Measurements from ENCODE around the gene DHX29. TPM values are rescaled to one million over a fixed set of nuclear protein-coding genes. Genes with fewer than 3 reads are reported as not detected.

The DHX29 gene
- total RNA-seq, 1 donor from 2014 or later = 21.1 TPM

- Mint-ChIP-seq H3K4me3 (ENCODE audit: unreplicated experiment) (no peak overlapping the region), H3K9me3 (ENCODE audit: unreplicated experiment) (no peaks in the 10 kb centered on the region), H3K4me1 (ENCODE audit: unreplicated experiment) (peaks cover 12% of the 10 kb centered on the region), H3K36me3 (ENCODE audit: low read depth, unreplicated experiment) (peaks cover 4% of the 10 kb centered on the region), H3K27me3 (ENCODE audit: unreplicated experiment) (peaks cover 21% of the 10 kb centered on the region), H3K27ac (ENCODE audit: unreplicated experiment) (no peak overlapping the region)
- no peak for DNase-seq (ENCODE audit: low spot score)
- no peak for TF ChIP-seq CTCF (IDR thresholded peaks at IDR 0.05; ENCODE audit: unreplicated experiment)
These were observed 70.7 kb downstream of the DHX29 start for GRCh38 chr5:55236800-55237199.

- no peak for TF ChIP-seq CTCF (IDR thresholded peaks at IDR 0.05; ENCODE audit: unreplicated experiment)
- H3K4me1 Mint-ChIP-seq (ENCODE audit: unreplicated experiment) = peaks cover 18% of the 10 kb centered on the region
- H3K9me3 Mint-ChIP-seq (ENCODE audit: unreplicated experiment) = no peaks in the 10 kb centered on the region
- peaks cover 4% of the 10 kb centered on the region for H3K36me3 Mint-ChIP-seq (ENCODE audit: low read depth, unreplicated experiment)
- peak overlapping the region; percentile 91 for H3K4me3 Mint-ChIP-seq (ENCODE audit: unreplicated experiment)
- H3K27me3 Mint-ChIP-seq (ENCODE audit: unreplicated experiment) = peaks cover 38% of the 10 kb centered on the region
- peak; percentile 30 for DNase-seq (ENCODE audit: low spot score)
- H3K27ac Mint-ChIP-seq (ENCODE audit: unreplicated experiment) = peak overlapping the region; percentile 77
These were observed 73.3 kb downstream of the DHX29 start for GRCh38 chr5:55234121-55234700.

- no peak for TF ChIP-seq CTCF (IDR thresholded peaks at IDR 0.05; ENCODE audit: unreplicated experiment)
- DNase-seq (ENCODE audit: low spot score) = peak; percentile 64
- H3K9me3 Mint-ChIP-seq (ENCODE audit: unreplicated experiment) = no peaks in the 10 kb centered on the region
- H3K27ac Mint-ChIP-seq (ENCODE audit: unreplicated experiment) = peak within 1 kb of the TSS; percentile 77
- H3K27me3 Mint-ChIP-seq (ENCODE audit: unreplicated experiment) = peaks cover 46% of the 10 kb centered on the region
- H3K4me3 Mint-ChIP-seq (ENCODE audit: unreplicated experiment) = peak within 1 kb of the TSS; percentile 91
- peaks cover 6% of the 10 kb centered on the region for H3K36me3 Mint-ChIP-seq (ENCODE audit: low read depth, unreplicated experiment)
- peaks cover 18% of the 10 kb centered on the region for H3K4me1 Mint-ChIP-seq (ENCODE audit: unreplicated experiment)
These were observed 74.2 kb downstream of the DHX29 start, which contains the start of gene CCNO for GRCh38 chr5:55232985-55233928. Gene CCNO (minus strand): TSS chr5:55233608. CDS start chr5:55233523, 85 bp downstream.

GRCh38 chr5:55232271-55232984 is 75.1 kb downstream of the DHX29 start:
- Mint-ChIP-seq H3K9me3 (ENCODE audit: unreplicated experiment) (no peaks in the 10 kb centered on the region), H3K27ac (ENCODE audit: unreplicated experiment) (no peak overlapping the region), H3K36me3 (ENCODE audit: low read depth, unreplicated experiment) (peaks cover 6% of the 10 kb centered on the region), H3K4me1 (ENCODE audit: unreplicated experiment) (peaks cover 23% of the 10 kb centered on the region), H3K27me3 (ENCODE audit: unreplicated experiment) (peaks cover 50% of the 10 kb centered on the region), H3K4me3 (ENCODE audit: unreplicated experiment) (peak overlapping the region; percentile 90)
- TF ChIP-seq CTCF (IDR thresholded peaks at IDR 0.05; ENCODE audit: unreplicated experiment) = no peak
- peak; percentile 22 for DNase-seq (ENCODE audit: low spot score)

All from endothelial cell (in vitro differentiated cells).